Ascending aorta (tissue), 2 donors: Measurements from ENCODE around the gene DENND1B. TPM values are rescaled to one million over a fixed set of nuclear protein-coding genes. Genes with fewer than 3 reads are reported as not detected.

Source experiments
- DNase-seq, 2 donors: peaks; one replicate each; pipeline ENCODE4 v3.0.0-alpha.2; 2019; ENCODE audit warnings: low spot score in 2 of 2
- H3K27ac ChIP-seq, 2 donors: fragments of 200-600 bp; sonication (generic); one replicate each; pipeline ENCODE4 v1.5.1; 2016 to 2017; ENCODE audit warnings: mild to moderate bottlenecking in 1 of 2
- H3K27me3 ChIP-seq: fragments of 200-600 bp; sonication (generic); one replicate; pipeline ENCODE4 v1.5.1; 2017
- H3K36me3 ChIP-seq, 2 donors: fragments of 200-600 bp; sonication (generic); one replicate each; pipeline ENCODE4 v1.5.1; 2016
- H3K4me1 ChIP-seq, 2 donors: fragments of 200-600 bp; sonication (generic); one replicate each; pipeline ENCODE4 v1.5.1; 2016 to 2017; ENCODE audit warnings: mild to moderate bottlenecking in 1 of 2
- H3K4me3 ChIP-seq, 2 donors: fragments of 200-600 bp; sonication (generic); one replicate each; pipeline ENCODE4 v1.5.1; 2016 to 2017; ENCODE audit warnings: mild to moderate bottlenecking in 1 of 2
- H3K9me3 ChIP-seq, 2 donors: fragments of 200-600 bp; sonication (generic); one replicate each; pipeline ENCODE4 v1.5.1; 2016
- intact Hi-C: fragments of 100-400 bp; cut with DNase I; formaldehyde crosslinking; loops from one replicate; pipeline ENCODE4 v1.15.1; 2023
- total RNA-seq: library from RNA; depleted of rRNA; stranded (reverse); fragments of >200 nt; gene quantifications from one replicate; pipeline ENCODE4 v1.1.0, GENCODE V29; 2016
- TF ChIP-seq, protein P1 (sequence below), 3 experiments: fragments of 200-600 bp in 2 of 3; fragments of 450-650 bp in 1 of 3; sonication (generic) in 2 of 3; IDR thresholded peaks; one replicate each; pipeline ENCODE4 v1.5.1; 2016 to 2019; ENCODE audit warnings: antibody characterized with exemption in 3 of 3, mild to moderate bottlenecking in 1 of 3, moderate library complexity in 1 of 3

Gene DENND1B
- total RNA-seq, 1 donor from 2014 or later, result 12.2 TPM

DNA sequence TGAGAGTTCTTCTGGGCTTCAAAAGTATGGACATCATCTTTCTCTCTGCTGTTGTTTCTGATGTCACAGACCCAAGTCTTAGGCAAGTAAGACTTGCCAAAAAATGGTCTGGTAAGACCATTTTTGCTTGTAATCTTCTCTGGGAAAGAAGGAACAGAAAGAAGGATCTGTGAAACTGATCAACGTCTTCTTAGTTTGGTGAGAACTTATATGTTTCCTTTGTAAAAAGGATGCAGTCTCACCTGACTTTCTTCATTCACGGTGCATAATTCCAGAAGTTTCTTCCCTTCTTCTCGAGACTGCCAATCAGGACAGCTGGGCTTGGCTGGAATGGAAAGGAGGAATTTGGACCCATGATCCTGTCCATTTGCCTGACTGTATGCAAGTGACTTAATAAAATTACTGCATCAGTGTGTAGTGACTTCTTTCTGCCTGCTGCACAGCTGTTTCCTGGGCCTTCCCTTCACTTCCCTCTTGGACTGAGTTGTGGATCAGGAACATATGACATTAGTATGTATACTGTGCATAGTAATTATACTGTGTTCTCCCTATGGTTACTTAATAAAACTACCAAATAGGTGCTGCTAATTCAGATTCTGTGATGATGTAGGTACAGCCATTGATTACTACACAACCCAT, 7.6 kb upstream of the DENND1B start:
- H3K9me3 ChIP-seq, result no peaks in the 10 kb centered on the region
- no peak for DNase-seq
- TF ChIP-seq, protein P1, sequence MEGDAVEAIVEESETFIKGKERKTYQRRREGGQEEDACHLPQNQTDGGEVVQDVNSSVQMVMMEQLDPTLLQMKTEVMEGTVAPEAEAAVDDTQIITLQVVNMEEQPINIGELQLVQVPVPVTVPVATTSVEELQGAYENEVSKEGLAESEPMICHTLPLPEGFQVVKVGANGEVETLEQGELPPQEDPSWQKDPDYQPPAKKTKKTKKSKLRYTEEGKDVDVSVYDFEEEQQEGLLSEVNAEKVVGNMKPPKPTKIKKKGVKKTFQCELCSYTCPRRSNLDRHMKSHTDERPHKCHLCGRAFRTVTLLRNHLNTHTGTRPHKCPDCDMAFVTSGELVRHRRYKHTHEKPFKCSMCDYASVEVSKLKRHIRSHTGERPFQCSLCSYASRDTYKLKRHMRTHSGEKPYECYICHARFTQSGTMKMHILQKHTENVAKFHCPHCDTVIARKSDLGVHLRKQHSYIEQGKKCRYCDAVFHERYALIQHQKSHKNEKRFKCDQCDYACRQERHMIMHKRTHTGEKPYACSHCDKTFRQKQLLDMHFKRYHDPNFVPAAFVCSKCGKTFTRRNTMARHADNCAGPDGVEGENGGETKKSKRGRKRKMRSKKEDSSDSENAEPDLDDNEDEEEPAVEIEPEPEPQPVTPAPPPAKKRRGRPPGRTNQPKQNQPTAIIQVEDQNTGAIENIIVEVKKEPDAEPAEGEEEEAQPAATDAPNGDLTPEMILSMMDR (IDR thresholded peaks at IDR 0.05), result no peak
- no peaks in the 10 kb centered on the region for H3K27me3 ChIP-seq
- H3K27ac ChIP-seq, result no peak overlapping the region
- intact Hi-C loops, result no loop called here
- H3K4me1 ChIP-seq, result no peaks in the 10 kb centered on the region
- H3K36me3 ChIP-seq, result no peaks in the 10 kb centered on the region
- no peak overlapping the region for H3K4me3 ChIP-seq

DNA sequence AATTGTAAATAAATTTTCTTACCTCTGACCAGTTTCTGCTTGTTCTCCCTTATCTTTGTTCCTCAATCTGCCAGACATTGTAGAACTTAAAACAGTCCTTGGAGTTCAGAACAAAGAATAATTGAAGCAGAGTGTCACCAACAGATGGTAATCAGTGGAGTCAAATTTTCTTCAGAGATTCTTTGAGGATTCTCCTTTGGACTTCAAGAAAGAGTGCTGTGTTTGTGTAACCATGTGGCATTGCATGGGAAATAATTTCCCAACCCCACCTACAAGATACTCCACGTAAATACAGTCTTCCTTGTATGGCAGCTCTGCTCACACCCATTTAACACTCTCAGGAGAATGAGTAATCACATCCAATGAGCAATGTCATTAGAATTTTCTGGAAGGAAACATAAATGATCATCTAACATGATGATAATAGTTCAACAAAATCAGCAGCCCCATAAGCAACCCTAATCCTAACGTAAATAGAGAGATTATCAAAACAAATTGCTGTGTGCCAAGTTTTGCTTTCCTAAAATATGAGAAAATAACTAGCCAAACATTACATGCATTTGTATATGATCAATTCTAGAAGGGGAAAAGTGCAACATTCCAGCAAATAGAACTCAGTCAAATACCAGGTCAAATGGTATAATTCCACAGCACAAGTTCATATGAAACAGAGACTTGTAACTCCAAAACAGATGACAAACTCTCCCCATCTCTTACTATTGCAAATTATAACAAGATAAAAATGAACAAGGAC, 6.9 kb upstream of the DENND1B start:
- TF ChIP-seq, protein P1 (IDR thresholded peaks at IDR 0.05), result no peak
- intact Hi-C loops, result no loop called here
- Histone ChIP-seq H3K27ac (no peak overlapping the region), H3K9me3 (no peaks in the 10 kb centered on the region), H3K27me3 (no peaks in the 10 kb centered on the region), H3K36me3 (no peaks in the 10 kb centered on the region), H3K4me1 (no peaks in the 10 kb centered on the region), H3K4me3 (no peak overlapping the region)
- no peak for DNase-seq

DNA sequence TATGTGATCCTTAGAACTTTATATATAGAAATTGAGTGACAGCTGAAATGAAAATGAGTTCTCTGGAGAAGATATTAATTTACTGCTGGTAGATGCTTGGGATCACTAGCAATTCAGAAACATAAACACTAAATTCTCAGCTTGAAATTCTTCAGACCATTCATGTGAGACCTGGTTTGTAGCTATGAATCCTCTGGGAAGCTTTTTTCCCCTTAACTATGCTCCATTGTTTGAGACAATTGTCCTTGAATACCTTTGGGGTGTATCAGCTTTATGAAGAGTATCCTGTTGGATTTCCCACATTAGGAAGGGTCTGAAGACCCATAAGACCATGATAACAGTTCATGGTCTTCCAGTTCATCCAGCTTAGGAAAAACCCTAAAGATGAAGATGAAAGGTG, 4.6 kb upstream of the DENND1B start:
- Histone ChIP-seq H3K27ac (no peak overlapping the region), H3K36me3 (no peaks in the 10 kb centered on the region), H3K27me3 (no peaks in the 10 kb centered on the region), H3K9me3 (no peaks in the 10 kb centered on the region), H3K4me1 (no peaks in the 10 kb centered on the region), H3K4me3 (no peak overlapping the region)
- TF ChIP-seq, protein P1 (IDR thresholded peaks at IDR 0.05), result no peak
- intact Hi-C loops, result loop anchor here (5.0 to 10.0 kb wide), 2 partner anchors 122 to 375 kb away; partner anchors contain the start of genes C1orf53 and NEK7
- DNase-seq, result no peak

DNA sequence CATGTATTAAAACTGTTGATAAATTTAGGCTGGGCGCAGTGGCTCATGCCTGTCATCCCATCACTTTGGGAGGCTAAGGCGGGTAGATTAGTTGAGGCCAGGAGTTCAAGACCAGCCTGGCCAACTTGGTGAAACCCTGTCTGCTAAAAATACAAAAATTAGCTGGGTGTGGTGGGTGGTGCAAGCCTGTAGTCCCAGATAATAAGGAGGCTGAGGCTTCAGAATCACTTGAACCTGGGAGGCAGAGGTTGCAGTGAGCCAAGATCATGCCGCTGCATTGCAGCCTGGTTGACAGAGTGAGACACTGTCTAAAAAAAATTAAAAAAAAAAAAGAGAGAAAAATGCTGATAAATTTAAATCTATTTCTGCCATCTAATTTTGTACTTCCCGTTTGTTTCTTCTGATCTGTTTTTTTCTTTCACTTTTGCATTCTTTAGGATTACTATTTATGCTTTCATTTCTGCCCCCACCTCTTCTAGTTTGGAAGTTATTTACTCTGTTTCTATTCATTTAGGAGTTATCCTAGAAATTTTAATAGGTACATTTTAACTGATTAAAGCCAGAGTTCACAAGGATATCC, 3.2 kb upstream of the DENND1B start:
- intact Hi-C loops, result loop anchor here (5.0 to 10.0 kb wide), 2 partner anchors 124 to 376 kb away; partner anchors contain the start of genes C1orf53 and NEK7

DNA sequence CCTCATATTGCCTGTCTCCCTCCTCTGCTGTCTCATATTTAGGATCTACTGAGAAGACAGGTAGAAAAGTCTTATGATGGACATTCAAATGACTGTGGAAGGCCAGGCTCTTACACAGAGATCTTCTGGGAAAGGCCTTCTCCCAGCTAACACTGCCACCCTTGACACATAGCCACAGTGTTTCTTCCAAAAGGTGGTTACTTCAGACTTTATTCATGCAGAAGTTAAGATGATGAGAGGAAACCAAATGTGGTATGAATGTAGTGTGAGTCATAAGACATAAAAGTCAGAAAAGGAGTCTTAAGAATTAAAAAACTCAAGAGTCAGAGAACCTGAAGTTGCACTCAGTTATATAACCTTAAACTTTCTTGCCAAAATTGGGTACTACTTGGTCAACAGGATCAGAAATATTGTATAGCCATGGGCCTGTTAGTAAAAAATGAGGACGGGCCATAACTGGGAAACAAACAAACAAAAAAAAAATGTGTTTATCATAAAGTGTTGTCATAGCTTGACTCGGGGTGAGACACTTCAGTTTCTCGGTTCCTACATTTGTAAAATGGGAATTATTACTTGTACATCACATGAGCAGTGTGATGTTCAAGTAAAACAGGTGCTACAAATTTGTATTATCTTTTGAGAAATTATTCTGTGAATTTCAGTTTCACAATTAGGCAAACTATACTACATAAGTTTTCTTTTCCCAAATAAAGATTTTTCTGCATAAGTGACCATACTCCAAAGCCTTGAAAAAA, 1.2 kb upstream of the DENND1B start:
- H3K27ac ChIP-seq, result peak overlapping the region; percentile 74 to 96
- H3K9me3 ChIP-seq, result no peaks in the 10 kb centered on the region
- DNase-seq, result no peak
- TF ChIP-seq, protein P1 (IDR thresholded peaks at IDR 0.05), result no peak
- no peak overlapping the region for H3K4me3 ChIP-seq
- intact Hi-C loops, result loop anchor here (5.0 to 10.0 kb wide), 2 partner anchors 126 to 378 kb away; partner anchors contain the start of genes C1orf53 and NEK7
- H3K36me3 ChIP-seq, result no peaks in the 10 kb centered on the region
- H3K27me3 ChIP-seq, result no peaks in the 10 kb centered on the region
- H3K4me1 ChIP-seq, result peaks cover 0 to 9% of the 10 kb centered on the region in 2 donors

More for the DNA sequence above, 3.2 kb upstream of the DENND1B start:
- H3K27me3 ChIP-seq, result no peaks in the 10 kb centered on the region
- no peaks in the 10 kb centered on the region for H3K9me3 ChIP-seq
- H3K27ac ChIP-seq, result no peak overlapping the region
- DNase-seq, result no peak
- H3K4me3 ChIP-seq, result no peak overlapping the region
- TF ChIP-seq, protein P1 (IDR thresholded peaks at IDR 0.05), result no peak
- H3K4me1 ChIP-seq, result peaks cover 0 to 8% of the 10 kb centered on the region in 2 donors
- no peaks in the 10 kb centered on the region for H3K36me3 ChIP-seq
